ENCODE data around the gene AGAP3. TPM values are rescaled to one million over a fixed set of nuclear protein-coding genes. Genes with fewer than 3 reads are reported as not detected.

The AGAP3 gene
- total RNA-seq, 1 experiment from 2014 or later = 103 TPM

- POLR2A ChIA-PET = no interaction called here
- BruUV-seq (replicated peaks) = no TSS peak
- CTCF ChIA-PET = no interaction called here
These were observed 15.5 kb downstream of the AGAP3 start for GRCh38 chr7:151101621-151102396.

GRCh38 chr7:151102991-151103390 lies 16.7 kb downstream of the AGAP3 start:
- intact Hi-C loops (cut with micrococcal nuclease; ENCODE audit: unreplicated experiment) (no loop called here), in situ Hi-C loops (cut with HindIII; ENCODE audit: low pct_unique_long_range_greater_than_20kb, low sequenced_read_pairs) (no loop called here)
- DNase-seq (ENCODE audit: low read depth, low spot score) (no peak), ATAC-seq (no peak)
- TF ChIP-seq REST (IDR thresholded peaks at IDR 0.05; ENCODE audit: insufficient read depth in 1 of 2, low read depth in 2 of 2, low read length in 1 of 2) (no peak), CTCF (IDR thresholded peaks at IDR 0.05) (no peak), TCF7L2 (IDR thresholded peaks at IDR 0.05; ENCODE audit: low read depth, low read length) (no peak), POLR2AphosphoS5 (IDR thresholded peaks at IDR 0.05; ENCODE audit: low read depth, low read length) (no peak), SIN3A (IDR thresholded peaks at IDR 0.05; ENCODE audit: borderline replicate concordance, insufficient read depth, low read depth, low read length) (no peak)
- Histone ChIP-seq H3K4me1 (ENCODE audit: control insufficient read depth, insufficient read depth, low read length) (no peaks in the 10 kb centered on the region), H3K36me3 (ENCODE audit: control insufficient read depth, insufficient read depth, low read length) (no peaks in the 10 kb centered on the region), H3K27ac (ENCODE audit: low read length) (no peak overlapping the region), H3K27me3 (ENCODE audit: control insufficient read depth, insufficient read depth, low read length) (no peaks in the 10 kb centered on the region), H3K9me3 (ENCODE audit: control insufficient read depth, insufficient read depth, low read depth, low read length) (no peaks in the 10 kb centered on the region), H3K4me3 (ENCODE audit: low read depth in 2 of 2, low read length in 2 of 2) (no peak overlapping the region)
- BruUV-seq (replicated peaks) = no TSS peak
- ChIA-PET POLR2A (no interaction called here), CTCF (no interaction called here)

More at GRCh38 chr7:151101621-151102396, 15.5 kb downstream of the AGAP3 start:
- no peak overlapping the region for H3K4me3 ChIP-seq (ENCODE audit: low read depth in 2 of 2, low read length in 2 of 2)
- no peak for TF ChIP-seq REST (IDR thresholded peaks at IDR 0.05; ENCODE audit: insufficient read depth in 1 of 2, low read depth in 2 of 2, low read length in 1 of 2)
- TF ChIP-seq POLR2AphosphoS5 (IDR thresholded peaks at IDR 0.05; ENCODE audit: low read depth, low read length) = no peak
- no peak for TF ChIP-seq CTCF (IDR thresholded peaks at IDR 0.05)
- no peak for TF ChIP-seq TCF7L2 (IDR thresholded peaks at IDR 0.05; ENCODE audit: low read depth, low read length)
- TF ChIP-seq SIN3A (IDR thresholded peaks at IDR 0.05; ENCODE audit: borderline replicate concordance, insufficient read depth, low read depth, low read length) = no peak
- intact Hi-C loops (cut with micrococcal nuclease; ENCODE audit: unreplicated experiment) (no loop called here), in situ Hi-C loops (cut with HindIII; ENCODE audit: low pct_unique_long_range_greater_than_20kb, low sequenced_read_pairs) (no loop called here)
- no peaks in the 10 kb centered on the region for H3K4me1 ChIP-seq (ENCODE audit: control insufficient read depth, insufficient read depth, low read length)
- no peak for ATAC-seq
- no peaks in the 10 kb centered on the region for H3K36me3 ChIP-seq (ENCODE audit: control insufficient read depth, insufficient read depth, low read length)
- no peaks in the 10 kb centered on the region for H3K27me3 ChIP-seq (ENCODE audit: control insufficient read depth, insufficient read depth, low read length)
- H3K27ac ChIP-seq (ENCODE audit: low read length) = no peak overlapping the region
- H3K9me3 ChIP-seq (ENCODE audit: control insufficient read depth, insufficient read depth, low read depth, low read length) = no peaks in the 10 kb centered on the region
- no peak for DNase-seq (ENCODE audit: low read depth, low spot score)

All from Panc1 (cell line).